Motor neuron (in vitro differentiated cells): ENCODE measurements around the gene ZNF414. TPM values are rescaled to one million over a fixed set of nuclear protein-coding genes. Genes with fewer than 3 reads are reported as not detected.

Source experiments
- ATAC-seq, 8 experiments: fragments of 200-7000 bp; cut with Tn5 transposase; replicated peaks in 6 of 8; 2 replicates each; pipeline ENCODE4 v1.8.0; 2021; ENCODE audit warnings: mild to moderate bottlenecking in 8 of 8, moderate library complexity in 8 of 8
- H3K27ac ChIP-seq, 2 donors: fragments of 250-450 bp; sonication (Bioruptor Pico); 2 replicates each; pipeline ENCODE4 v1.9.0; 2021; ENCODE audit warnings: antibody characterized with exemption in 2 of 2, mild to moderate bottlenecking in 2 of 2, moderate library complexity in 1 of 2
- H3K4me1 ChIP-seq, 2 donors: fragments of 250-450 bp; sonication (Bioruptor Pico); replicated peaks in 1 of 2; 2 replicates each; pipeline ENCODE4 v1.6.1; 2021; ENCODE audit warnings: antibody characterized with exemption in 2 of 2, mild to moderate bottlenecking in 2 of 2, moderate library complexity in 1 of 2
- H3K4me3 ChIP-seq, 5 donors: fragments of 250-450 bp; sonication (Bioruptor Pico); 2 replicates each; pipeline ENCODE4 v1.9.0; 2021; ENCODE audit warnings: antibody characterized with exemption in 5 of 5, mild to moderate bottlenecking in 5 of 5, moderate library complexity in 4 of 5
- WGBS, 10 experiments: fragments of 450-650 bp; shearing (Covaris generic); methylation state at CpG; one replicate each; pipeline ENCODE4 v1.0.0; 2022; 5-methylcytosine and 5-hydroxymethylcytosine counted together
- in situ Hi-C, 9 experiments: fragments of 400-800 bp; cut with MboI; loops; one replicate each; pipeline ENCODE4 v1.15.0; 2021; ENCODE audit warnings: low sequenced_read_pairs in 9 of 9, low pct_unique_long_range_greater_than_20kb in 2 of 9; ENCODE audit not compliant: unreplicated experiment in 9 of 9
- total RNA-seq, 8 experiments: library from RNA; unstranded; fragments of 300-600 nt; gene quantifications; 2 replicates each; pipeline versions ENCODE4 v1.2.3 to v1.2.4, GENCODE V29; 2022

ZNF414 gene
- total RNA-seq, 8 experiments from 2014 or later, result 2.3 to 14.5 (median 11.1) TPM

DNA sequence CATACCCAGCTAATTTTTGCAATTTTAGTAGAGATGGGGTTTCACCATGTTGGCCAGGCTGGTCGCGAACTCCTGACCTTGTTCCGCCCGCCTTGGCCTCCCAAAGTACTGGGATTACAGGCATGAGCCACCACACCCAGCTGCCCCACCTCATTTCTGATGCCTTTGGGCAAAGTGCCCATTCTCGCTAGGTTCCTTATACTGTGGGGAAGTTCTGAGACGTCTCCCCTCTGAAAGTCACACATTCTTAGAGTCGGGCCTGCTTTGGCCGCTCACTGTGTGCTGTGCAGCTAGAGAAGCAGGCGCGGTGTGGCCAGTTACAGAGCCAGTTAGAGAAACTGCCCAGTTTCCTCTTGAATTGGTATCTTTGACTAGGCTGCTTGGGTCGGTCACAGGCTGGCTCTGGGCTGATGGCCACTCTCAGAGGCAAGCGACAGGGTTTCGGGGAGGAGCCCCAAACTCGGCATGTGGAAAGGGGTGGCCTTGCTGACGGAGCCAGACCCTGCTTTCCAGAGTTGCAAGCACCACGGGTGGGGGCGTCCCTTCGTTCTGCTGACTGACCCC, 29.6 kb downstream of the ZNF414 start:
- in situ Hi-C loops, result no loop called here
- peak in 3 of 8 experiments; percentile 46 to 73 (median 53) for ATAC-seq
- no peak overlapping the region for H3K4me3 ChIP-seq
- H3K27ac ChIP-seq, result no peak overlapping the region
- H3K4me1 ChIP-seq, result peaks cover 10 to 14% of the 10 kb centered on the region in 2 donors
- 75 to 98% (median 90%) methylated on average over 1 to 16 of the region's 18 CpGs; no CpG with 5 or more reads in 5 of the 10 experiments for WGBS, 10 experiments

DNA sequence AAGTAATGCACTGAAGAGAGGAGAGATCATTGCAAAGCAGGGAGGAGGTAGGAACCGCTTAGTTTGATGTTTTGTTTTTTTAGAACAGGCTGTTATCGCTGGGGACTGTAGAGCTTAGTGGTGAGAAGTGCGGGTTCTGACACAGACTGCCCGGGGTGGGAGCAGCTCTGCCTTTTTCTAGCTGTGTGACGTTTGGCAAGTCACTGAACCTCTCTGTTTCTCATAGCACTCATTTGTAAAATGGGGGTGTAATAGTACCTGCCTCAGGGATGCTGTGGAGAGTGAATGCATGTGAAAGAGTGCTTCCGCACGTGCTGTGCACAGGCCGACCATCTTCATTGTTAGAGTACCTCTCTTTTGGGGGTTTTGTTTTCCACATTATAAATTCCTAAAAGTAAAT, 30.8 kb downstream of the ZNF414 start:
- in situ Hi-C loops, result no loop called here
- Histone ChIP-seq H3K4me1 (peaks cover 7 to 10% of the 10 kb centered on the region in 2 donors), H3K27ac (no peak overlapping the region), H3K4me3 (no peak overlapping the region)
- WGBS, 10 experiments, result 69 to 100% (median 91%) methylated on average over 1 to 7 of the region's 8 CpGs; no CpG with 5 or more reads in 1 of the 10 experiments
- no peak for ATAC-seq

DNA sequence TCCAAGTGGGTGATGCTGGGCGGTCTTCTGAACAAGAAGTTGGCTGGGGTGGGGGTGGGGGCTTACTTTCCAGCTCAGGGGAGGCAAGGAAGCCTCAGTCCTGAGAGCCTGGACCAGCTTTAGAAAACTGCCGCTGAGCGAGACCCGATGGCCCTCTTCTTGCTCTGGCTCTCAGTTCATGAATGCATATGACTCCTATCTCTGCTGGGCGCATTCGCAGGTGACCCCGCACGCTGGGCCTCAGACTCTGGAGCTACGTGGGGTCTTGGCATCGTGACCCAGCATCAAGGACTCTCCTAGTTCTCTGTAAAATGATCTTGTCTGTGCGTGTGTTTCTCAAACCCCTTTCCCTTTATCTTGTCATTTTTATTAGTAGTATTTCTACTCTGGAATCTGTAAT, 31.3 kb downstream of the ZNF414 start:
- in situ Hi-C loops, result no loop called here
- peaks cover 3 to 5% of the 10 kb centered on the region in 2 donors for H3K4me1 ChIP-seq
- H3K4me3 ChIP-seq, result no peak overlapping the region
- H3K27ac ChIP-seq, result no peak overlapping the region
- no peak for ATAC-seq
- 87 to 100% (median 96%) methylated on average over 2 to 9 of the region's 11 CpGs; no CpG with 5 or more reads in 3 of the 10 experiments for WGBS, 10 experiments

GRCh38 chr19:8481616-8482015, 32.4 kb downstream of the ZNF414 start:
- no peak overlapping the region for H3K27ac ChIP-seq
- no peak overlapping the region for H3K4me3 ChIP-seq
- in situ Hi-C loops, result no loop called here
- H3K4me1 ChIP-seq, result no peaks in the 10 kb centered on the region
- 80 to 100% (median 91%) methylated on average over 1 to 5 of the region's 6 CpGs; no CpG with 5 or more reads in 6 of the 10 experiments for WGBS, 10 experiments
- no peak for ATAC-seq

DNA sequence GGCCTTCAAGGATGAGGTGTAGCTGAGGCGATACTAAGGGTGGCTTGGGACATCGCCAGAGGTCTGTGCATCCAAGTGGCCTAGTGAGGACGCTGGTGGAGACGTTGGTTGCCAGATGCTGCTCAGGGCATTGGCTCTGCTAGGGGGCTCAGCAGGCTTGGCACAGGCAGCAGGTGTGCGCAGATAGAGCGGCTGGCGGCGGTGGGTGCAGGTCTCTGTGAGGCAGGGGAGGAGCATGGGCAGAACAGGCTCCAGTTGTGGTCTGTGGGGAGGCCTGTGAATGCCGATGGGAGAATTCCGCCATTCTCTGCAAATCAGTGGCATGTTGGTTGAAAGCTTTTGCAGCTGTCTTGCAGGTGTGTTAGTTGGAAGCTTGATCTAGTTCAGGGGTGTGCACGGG, 32.8 kb downstream of the ZNF414 start:
- no peaks in the 10 kb centered on the region for H3K4me1 ChIP-seq
- H3K27ac ChIP-seq, result no peak overlapping the region
- H3K4me3 ChIP-seq, result no peak overlapping the region
- no peak for ATAC-seq
- 61 to 100% (median 89%) methylated on average over 1 to 6 of the region's 11 CpGs; no CpG with 5 or more reads in 2 of the 10 experiments for WGBS, 10 experiments
- in situ Hi-C loops, result no loop called here

GRCh38 chr19:8478598-8478997, 35.4 kb downstream of the ZNF414 start:
- Histone ChIP-seq H3K4me3 (no peak overlapping the region), H3K4me1 (no peaks in the 10 kb centered on the region), H3K27ac (no peak overlapping the region)
- WGBS, 10 experiments, result 33 to 100% (median 79%) methylated on average over 1 to 3 of the region's 3 CpGs
- in situ Hi-C loops, result no loop called here
- no peak for ATAC-seq

- Histone ChIP-seq H3K4me3 (no peak overlapping the region), H3K4me1 (no peaks in the 10 kb centered on the region), H3K27ac (no peak overlapping the region)
- ATAC-seq, result no peak
- in situ Hi-C loops, result no loop called here
- WGBS, 10 experiments, result 75 to 100% (median 80%) methylated on average over 2 to 4 of the region's 4 CpGs; no CpG with 5 or more reads in 3 of the 10 experiments
Observed at GRCh38 chr19:8477889-8478288, 36.1 kb downstream of the ZNF414 start.

DNA sequence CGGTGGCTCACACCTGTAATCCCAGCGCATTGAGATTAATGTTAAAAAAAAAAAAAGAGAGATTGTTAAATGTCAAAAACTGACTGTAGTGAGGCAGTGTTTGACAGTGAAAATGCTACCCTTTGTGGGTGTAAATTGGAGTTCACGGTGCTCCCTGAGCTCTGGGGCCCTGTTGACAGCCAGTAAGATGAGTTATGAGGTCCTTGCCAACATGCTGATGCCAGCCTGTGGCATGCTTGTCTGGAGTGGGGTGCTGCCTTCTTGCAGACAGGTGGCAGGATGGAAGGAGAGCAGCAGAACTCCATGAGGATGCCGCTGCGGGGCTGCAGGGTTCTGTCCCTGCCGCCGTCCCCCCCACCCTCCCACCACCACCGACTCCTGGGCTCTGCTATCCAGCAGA, 37.4 kb downstream of the ZNF414 start:
- WGBS, 10 experiments, result 52 to 100% (median 90%) methylated on average over 1 to 2 of the region's 8 CpGs; no CpG with 5 or more reads in 6 of the 10 experiments
- in situ Hi-C loops, result no loop called here

DNA sequence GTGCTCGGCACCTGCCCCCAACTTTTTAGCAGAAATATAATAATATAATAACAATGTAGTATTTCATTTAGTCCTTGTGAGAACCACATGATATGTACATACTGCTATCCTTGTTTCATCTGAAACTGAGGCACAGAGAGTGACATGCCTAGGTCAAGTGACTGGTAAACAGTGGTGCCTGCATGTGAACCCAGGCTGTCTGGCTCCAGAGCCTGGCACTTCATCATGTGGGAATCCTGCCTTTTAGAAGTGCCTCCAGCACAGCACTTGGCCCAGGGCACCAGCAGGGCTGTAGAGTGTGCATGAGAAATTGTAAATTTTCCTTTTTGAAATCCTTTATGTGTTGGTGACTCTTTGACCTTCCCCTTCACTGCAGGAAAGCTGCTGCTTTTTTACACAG, 39.0 kb downstream of the ZNF414 start:
- no peak overlapping the region for H3K4me3 ChIP-seq
- no peaks in the 10 kb centered on the region for H3K4me1 ChIP-seq
- in situ Hi-C loops, result no loop called here
- no peak overlapping the region for H3K27ac ChIP-seq
- 100% methylated on average over 1 of the region's 1 CpG; no CpG with 5 or more reads in 8 of the 10 experiments for WGBS, 10 experiments
- no peak for ATAC-seq

More for the DNA sequence above, 37.4 kb downstream of the ZNF414 start:
- Histone ChIP-seq H3K4me3 (no peak overlapping the region), H3K4me1 (no peaks in the 10 kb centered on the region), H3K27ac (no peak overlapping the region)
- no peak for ATAC-seq

- no peak overlapping the region for H3K4me3 ChIP-seq
- in situ Hi-C loops, result no loop called here
- 67 to 100% (median 88%) methylated on average over 2 to 6 of the region's 6 CpGs for WGBS, 10 experiments
- no peak for ATAC-seq
- H3K27ac ChIP-seq, result no peak overlapping the region
- no peaks in the 10 kb centered on the region for H3K4me1 ChIP-seq
Observed at GRCh38 chr19:8473648-8474476, 40.1 kb downstream of the ZNF414 start.

DNA sequence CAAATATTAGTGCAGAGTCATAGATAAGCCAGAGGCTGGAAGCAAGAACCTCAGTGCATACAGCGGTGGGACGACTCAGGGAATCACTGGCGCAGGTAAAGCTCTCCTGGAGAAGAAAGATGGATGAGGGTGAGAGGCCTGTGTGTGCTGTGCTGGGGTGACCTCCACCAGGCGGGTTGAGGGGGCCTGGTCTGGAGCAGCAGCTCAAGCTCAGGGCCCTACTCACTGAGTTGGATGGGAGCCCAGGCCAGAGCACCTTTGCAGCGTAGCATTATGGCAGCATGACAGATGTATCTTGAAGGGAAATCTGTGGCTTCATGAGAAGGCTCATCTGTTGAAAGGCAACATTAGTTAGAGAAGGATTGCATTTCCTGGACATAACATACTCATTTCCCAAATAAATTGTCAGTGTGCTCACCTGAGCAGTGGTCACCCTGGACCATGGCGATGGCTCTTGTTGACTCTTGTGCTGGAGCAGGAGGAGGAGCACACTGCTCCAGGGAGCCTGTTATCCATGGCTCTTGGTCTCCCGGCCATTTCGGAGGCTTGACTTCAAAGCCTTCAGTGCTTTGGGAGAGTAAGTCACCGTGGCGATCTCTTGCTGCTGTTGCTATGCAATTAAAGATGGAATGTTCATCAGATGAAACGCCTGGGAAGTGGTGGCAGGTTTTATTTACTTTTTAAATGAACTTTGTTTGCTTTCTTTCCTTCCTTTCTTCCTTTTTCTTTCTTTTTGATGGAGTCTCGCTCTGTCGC, 44.2 kb downstream of the ZNF414 start:
- Histone ChIP-seq H3K4me3 (no peak overlapping the region), H3K4me1 (no peaks in the 10 kb centered on the region), H3K27ac (no peak overlapping the region)
- ATAC-seq, result peak in 4 of 8 experiments; percentile 9 to 83 (median 26)
- 70 to 98% (median 82%) methylated on average over 2 to 10 of the region's 13 CpGs; no CpG with 5 or more reads in 1 of the 10 experiments for WGBS, 10 experiments
- in situ Hi-C loops, result no loop called here

DNA sequence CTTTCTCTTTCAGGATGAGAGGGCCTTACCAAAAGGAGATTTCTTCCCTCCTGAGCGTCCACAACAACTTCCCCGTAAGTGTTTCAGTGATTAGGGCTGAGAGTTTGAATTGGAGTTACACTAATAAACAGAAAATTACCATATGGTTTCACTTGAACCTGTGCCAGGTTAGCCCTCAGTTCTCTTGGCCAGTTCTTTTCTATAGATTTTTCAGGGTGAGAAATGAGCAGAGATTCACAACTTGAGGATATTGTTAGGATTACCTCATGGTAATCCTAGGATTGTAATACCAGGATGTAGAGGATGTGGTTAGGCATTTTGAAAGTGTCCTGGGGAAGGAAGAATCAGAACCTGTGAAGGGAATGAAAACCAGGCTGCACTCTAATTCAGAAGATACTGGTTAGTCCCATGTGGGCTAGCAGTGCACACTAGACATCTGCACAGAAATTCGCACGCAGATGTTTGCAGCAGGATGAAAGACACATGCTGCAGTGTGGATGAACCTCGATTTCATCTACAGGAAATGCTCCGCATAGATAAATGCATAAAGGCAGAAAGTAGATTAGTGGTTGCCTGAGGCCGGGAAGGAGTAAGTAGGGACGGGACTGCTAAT, 45.1 kb downstream of the ZNF414 start:
- Histone ChIP-seq H3K4me1 (no peaks in the 10 kb centered on the region), H3K27ac (no peak overlapping the region), H3K4me3 (no peak overlapping the region)
- 39 to 96% (median 88%) methylated on average over 3 to 8 of the region's 8 CpGs; no CpG with 5 or more reads in 1 of the 10 experiments for WGBS, 10 experiments
- ATAC-seq, result peak in 3 of 8 experiments; percentile 49 to 74 (median 69)
- in situ Hi-C loops, result no loop called here
